HG03457 (cell line): ENCODE data around the gene SESTD1.
"Not testable (repeated sequence)": the region's sequence is repeated elsewhere in the genome, so short reads cannot be mapped to it uniquely, and the experiment has no call there.

Source experiments
- ATAC-seq: cut with Tn5 transposase; IDR thresholded peaks from one replicate; pipeline ENCODE4 v1.9.1; 2021; ENCODE audit warnings: moderate number of reproducible peaks; ENCODE audit not compliant: unreplicated experiment

SESTD1 gene

GRCh38 chr2:179268277-179268925, 3.8 kb upstream of the SESTD1 start:
- ATAC-seq: no peak

GRCh38 chr2:179266271-179266670, 1.6 kb upstream of the SESTD1 start:
- no peak for ATAC-seq

DNA sequence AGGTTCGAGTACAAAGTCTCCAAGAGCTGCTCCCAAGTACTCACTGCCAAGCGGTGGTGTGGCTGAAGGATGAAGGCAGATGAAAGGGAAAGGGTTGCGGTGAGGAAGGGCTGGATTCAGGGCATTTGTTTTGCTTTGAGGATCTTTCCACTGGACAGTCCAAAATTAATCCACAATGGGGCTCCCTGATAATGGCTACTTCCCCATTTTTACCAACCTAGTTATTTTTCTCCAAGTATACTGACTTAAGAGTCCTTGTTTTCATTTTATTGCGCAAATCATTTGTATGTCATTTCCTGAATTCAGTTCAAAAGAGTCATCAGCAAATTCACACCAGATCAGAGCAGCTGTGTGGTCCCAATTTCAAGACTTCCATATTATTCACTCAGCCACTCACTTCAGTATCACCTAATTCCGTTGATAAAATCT, 464 bp upstream of the SESTD1 start:
- ATAC-seq: no peak

GRCh38 chr2:179263446-179264367, 925 bp downstream of the SESTD1 start:
- ATAC-seq: peak; percentile 25

DNA sequence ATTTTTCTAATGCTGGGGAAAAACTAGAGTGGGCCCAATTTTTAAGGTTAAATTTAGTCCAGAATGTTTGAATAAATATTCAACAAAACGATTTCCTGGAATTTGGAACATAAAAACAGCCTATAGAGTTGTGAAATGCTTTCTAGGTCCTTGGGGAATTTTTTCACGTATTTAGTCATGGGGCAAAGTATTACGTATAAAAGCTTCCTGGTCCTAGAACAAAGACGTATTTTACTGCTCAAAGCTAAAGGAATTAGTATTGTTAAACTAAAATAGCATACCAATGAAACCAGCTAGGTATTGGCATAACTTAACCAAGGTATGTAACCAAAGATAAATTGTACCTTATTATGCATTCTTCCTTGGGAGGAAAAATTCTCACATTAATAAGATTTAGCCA, 1.6 kb downstream of the SESTD1 start:
- no peak for ATAC-seq

GRCh38 chr2:179262077-179262660, 2.5 kb downstream of the SESTD1 start:
- no peak for ATAC-seq

DNA sequence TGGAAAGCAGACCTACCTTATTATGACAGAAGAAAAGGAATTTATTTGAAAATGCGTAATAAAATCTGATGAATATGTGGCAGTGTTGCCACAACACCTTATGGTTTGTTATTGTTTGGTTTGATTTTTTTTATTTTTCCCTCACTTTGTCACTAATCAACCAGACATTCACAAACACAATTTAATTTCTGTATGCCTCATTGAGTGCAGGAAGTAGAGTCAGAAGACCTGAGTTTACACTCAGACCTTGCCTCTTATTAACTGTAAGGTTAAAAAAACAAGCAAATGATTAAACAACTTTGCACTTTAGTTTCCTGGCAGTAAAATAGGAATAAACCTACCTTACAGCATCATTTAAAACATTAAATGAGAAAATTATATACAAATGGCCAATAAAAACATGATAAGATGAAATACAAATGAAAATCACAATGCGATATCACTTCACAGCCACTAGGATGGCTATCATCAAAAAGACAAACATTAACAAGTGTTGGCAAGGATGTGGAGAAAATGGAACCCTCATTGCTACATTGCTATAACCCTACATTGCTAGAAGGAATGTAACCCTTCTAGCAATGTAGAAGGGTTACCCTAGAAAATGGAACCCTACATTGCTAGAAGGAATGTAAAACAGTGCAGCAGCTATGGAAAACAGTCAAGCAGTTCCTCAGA, 3.3 kb downstream of the SESTD1 start:
- ATAC-seq: no peak

- no peak for ATAC-seq
Measured at GRCh38 chr2:179260224-179260623, 4.4 kb downstream of the SESTD1 start.

DNA sequence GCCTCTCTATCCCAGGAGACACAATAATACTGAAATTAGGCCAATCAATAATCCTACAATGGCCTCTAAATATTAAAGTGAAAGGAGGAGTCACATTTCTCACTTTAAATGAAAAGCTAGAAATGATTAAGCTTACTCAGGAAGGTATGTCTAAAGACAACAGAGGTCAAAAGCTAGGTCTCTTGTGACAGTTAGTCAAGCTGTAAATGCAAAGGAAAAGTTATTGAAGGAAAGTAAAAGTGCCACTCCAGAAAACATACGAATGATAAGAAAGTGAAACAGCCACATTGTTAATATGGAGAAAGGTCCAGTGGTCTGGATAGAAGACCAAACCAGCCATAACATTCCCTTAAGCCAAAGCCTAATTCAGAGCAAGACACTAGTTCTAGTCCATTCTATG, 9.5 kb downstream of the SESTD1 start:
- ATAC-seq: no peak

- peak; percentile 49 for ATAC-seq
Measured at GRCh38 chr2:179253226-179253625, 11.4 kb downstream of the SESTD1 start.

DNA sequence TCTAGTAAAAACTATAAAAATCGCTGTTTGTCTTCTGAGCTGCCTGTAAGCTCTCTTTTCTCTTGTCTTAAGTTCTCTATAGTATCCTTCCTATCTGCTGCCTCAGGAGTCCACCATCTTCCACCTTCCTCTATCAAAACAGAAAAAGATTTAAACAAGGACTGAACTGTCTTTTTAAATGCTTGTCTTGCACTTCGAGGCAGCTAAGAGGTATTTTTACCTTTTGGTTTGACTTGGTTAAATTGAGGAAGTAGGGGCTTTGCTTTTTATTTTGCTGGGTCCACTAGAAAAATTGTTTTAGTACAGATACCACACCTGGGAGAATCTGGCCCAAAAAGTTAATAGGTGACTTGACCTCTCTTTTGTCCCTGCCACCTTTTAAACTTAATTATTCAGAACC, 12.2 kb downstream of the SESTD1 start:
- ATAC-seq: no peak

GRCh38 chr2:179251870-179252269, 12.8 kb downstream of the SESTD1 start:
- no peak for ATAC-seq

- ATAC-seq: no peak
Measured at GRCh38 chr2:179250848-179251504, 13.7 kb downstream of the SESTD1 start.

- no peak for ATAC-seq
Measured at GRCh38 chr2:179250095-179250494, 14.5 kb downstream of the SESTD1 start.

- no peak for ATAC-seq
Measured at GRCh38 chr2:179248024-179248348, 16.6 kb downstream of the SESTD1 start.

DNA sequence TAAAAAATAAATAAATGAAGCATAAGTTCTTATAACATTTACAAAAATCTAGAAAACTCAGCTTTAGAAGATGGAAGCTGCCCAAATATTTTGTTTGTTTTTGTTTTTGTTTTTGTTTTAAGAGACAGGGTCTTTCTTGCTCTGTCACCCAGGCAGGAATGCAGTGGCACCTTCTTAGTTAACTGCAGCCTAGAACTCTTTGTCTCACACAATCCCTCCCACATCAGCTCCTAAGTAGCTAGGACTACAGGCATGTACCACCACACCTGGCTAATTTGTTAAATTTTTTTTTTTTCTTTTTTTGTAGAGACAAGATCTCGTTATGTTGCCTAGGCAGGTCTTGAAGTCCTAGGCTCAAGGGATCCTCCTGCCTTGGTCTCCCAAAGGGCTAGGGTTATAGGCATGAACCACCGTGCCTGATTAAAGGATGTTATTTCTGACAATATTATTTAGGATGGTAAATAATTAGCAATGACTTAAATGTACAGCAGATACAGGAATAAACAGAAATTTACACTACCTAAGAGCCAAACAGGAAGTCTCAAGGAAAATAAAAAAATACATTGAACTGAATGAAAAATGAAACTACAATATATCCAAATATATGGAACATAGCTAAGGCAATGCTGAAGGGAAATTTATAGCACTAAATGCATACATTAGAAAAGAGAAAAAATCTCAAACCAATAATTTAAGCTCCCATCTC, 17.2 kb downstream of the SESTD1 start:
- no peak for ATAC-seq

DNA sequence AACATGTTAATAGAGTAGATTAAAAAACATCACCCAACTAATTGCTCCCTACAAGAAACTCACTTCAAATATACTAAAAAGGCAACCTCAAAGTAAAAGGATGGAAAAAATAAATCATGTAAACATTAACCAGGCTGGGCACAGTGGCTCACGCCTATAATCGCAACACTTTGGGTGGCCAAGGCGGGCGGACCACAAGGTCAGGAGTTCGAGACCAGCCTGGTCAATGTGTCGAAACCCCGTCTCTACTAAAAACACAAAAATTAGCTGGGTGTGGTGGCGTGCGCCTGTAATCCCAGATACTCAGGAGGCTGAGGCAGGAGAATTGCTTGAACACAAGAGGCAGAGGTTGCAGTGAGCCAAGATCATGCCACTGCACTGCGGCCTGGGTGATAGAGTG, 18.8 kb downstream of the SESTD1 start:
- ATAC-seq: not testable (repeated sequence)

GRCh38 chr2:179243046-179243445, 21.6 kb downstream of the SESTD1 start:
- ATAC-seq: no peak

DNA sequence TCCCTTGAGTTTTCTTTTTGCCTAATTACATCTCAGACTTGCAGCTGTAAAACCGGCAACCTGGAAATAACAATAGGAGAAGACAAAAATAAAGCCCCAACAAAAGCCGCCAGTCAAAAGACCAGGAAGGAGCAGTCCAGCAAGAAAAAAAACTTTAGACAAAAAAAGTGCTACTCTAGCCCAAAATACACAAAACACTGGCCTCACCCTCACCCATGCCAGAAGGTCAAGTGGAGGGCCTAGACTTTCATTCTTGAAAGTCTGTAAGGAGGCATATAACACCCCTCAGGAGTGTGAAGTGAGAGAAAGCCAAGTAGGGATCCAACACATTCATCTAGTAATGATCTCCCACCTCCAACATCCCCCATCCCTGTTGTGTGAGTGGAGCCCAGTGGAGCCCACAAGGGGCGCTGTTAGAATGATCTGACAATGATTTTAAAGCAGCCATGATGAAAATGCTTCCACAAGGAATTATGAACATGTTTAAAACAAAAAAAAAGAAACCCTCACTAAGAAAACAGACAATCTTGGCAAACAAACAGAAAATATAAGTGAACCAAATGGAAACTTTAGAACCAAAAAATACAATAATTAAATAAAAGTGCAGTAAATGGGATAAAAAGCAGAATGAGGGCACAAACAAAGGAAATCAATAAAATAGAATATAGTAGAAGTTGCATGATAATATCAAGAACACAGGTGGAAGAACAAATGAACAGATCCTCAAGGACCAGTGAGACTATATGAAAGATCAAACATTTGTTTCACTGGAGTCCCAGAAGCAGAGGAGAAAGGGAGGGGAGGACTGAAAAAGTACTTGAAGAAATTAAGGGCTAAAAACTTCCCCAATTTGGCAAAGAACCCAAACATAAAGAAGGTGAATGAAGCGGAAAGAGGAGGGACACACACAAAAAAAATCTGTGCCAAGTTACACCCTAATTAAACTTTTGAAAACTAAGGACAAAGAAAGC, 23.9 kb downstream of the SESTD1 start:
- ATAC-seq: no peak
